BE2C (cell line): ENCODE measurements around the gene ARFGEF2.
"Not testable (repeated sequence)": the region's sequence is repeated elsewhere in the genome, so short reads cannot be mapped to it uniquely, and the experiment has no call there.

ENCODE experiments used
- DNase-seq: peaks from one replicate; pipeline ENCODE4 v3.0.0-alpha.2; 2020
- H3K27me3 ChIP-seq: fragments of 250-450 bp; sonication (Bioruptor Pico); 2 replicates; pipeline ENCODE4 v1.5.1; 2020; ENCODE audit warnings: mild to moderate bottlenecking
- H3K36me3 ChIP-seq: fragments of 250-450 bp; sonication (Bioruptor Pico); 2 replicates; pipeline ENCODE4 v1.5.1; 2020; ENCODE audit warnings: mild to moderate bottlenecking
- H3K4me1 ChIP-seq: fragments of 250-450 bp; sonication (Bioruptor Pico); 2 replicates; pipeline ENCODE4 v1.5.1; 2020
- H3K4me3 ChIP-seq: 2 replicates; pipeline ENCODE4 v1.5.1; 2011; ENCODE audit warnings: low read depth, low read length
- H3K9me3 ChIP-seq: fragments of 250-450 bp; sonication (Bioruptor Pico); 2 replicates; pipeline ENCODE4 v1.5.1; 2020
- CTCF ChIP-seq: IDR thresholded peaks from 2 replicates; pipeline ENCODE4 v1.5.1; 2012; ENCODE audit warnings: mild to moderate bottlenecking, low read depth, low read length

ARFGEF2 gene

GRCh38 chr20:48965189-48965910 is 43.8 kb downstream of the ARFGEF2 start:
- peaks cover 34% of the 10 kb centered on the region for H3K36me3 ChIP-seq
- no peaks in the 10 kb centered on the region for H3K27me3 ChIP-seq
- DNase-seq: no peak
- no peak for TF ChIP-seq CTCF
- H3K9me3 ChIP-seq: no peaks in the 10 kb centered on the region
- H3K4me3 ChIP-seq: no peak overlapping the region
- H3K4me1 ChIP-seq: no peaks in the 10 kb centered on the region; the same call in 1 of the 2 replicates

- H3K4me1 ChIP-seq: no peaks in the 10 kb centered on the region
- peaks cover 37% of the 10 kb centered on the region for H3K36me3 ChIP-seq
- no peak overlapping the region for H3K4me3 ChIP-seq
- no peaks in the 10 kb centered on the region for H3K9me3 ChIP-seq
- H3K27me3 ChIP-seq: no peaks in the 10 kb centered on the region
- no peak for DNase-seq
- TF ChIP-seq CTCF: no peak
Observed at GRCh38 chr20:48970681-48971365, 49.3 kb downstream of the ARFGEF2 start.

- H3K27me3 ChIP-seq: no peaks in the 10 kb centered on the region
- peaks cover 41% of the 10 kb centered on the region for H3K36me3 ChIP-seq
- no peak for DNase-seq
- H3K9me3 ChIP-seq: no peaks in the 10 kb centered on the region
- no peak for TF ChIP-seq CTCF
- no peaks in the 10 kb centered on the region for H3K4me1 ChIP-seq
- H3K4me3 ChIP-seq: no peak overlapping the region
Observed at GRCh38 chr20:48971956-48972355, 50.4 kb downstream of the ARFGEF2 start.

- H3K9me3 ChIP-seq: no peaks in the 10 kb centered on the region
- DNase-seq: no peak
- peaks cover 41% of the 10 kb centered on the region for H3K36me3 ChIP-seq
- H3K27me3 ChIP-seq: no peaks in the 10 kb centered on the region
- TF ChIP-seq CTCF: no peak
- H3K4me1 ChIP-seq: no peaks in the 10 kb centered on the region
- H3K4me3 ChIP-seq: no peak overlapping the region
Observed at GRCh38 chr20:48972816-48973215, 51.3 kb downstream of the ARFGEF2 start.

GRCh38 chr20:48975955-48976354 is 54.4 kb downstream of the ARFGEF2 start:
- DNase-seq: no peak
- Histone ChIP-seq H3K36me3 (peaks cover 26% of the 10 kb centered on the region), H3K4me1 (no peaks in the 10 kb centered on the region), H3K4me3 (no peak overlapping the region), H3K9me3 (no peaks in the 10 kb centered on the region), H3K27me3 (no peaks in the 10 kb centered on the region)
- no peak for TF ChIP-seq CTCF

- not testable (repeated sequence) for H3K9me3 ChIP-seq, H3K27me3 ChIP-seq, DNase-seq, H3K4me3 ChIP-seq
- H3K4me1 ChIP-seq: peaks cover 16% of the 10 kb centered on the region
- H3K36me3 ChIP-seq: peaks cover 36% of the 10 kb centered on the region
Observed at GRCh38 chr20:48979980-48980379, 58.5 kb downstream of the ARFGEF2 start.
